ENCODE measurements around the gene PRKAR1A.

PRKAR1A gene

DNA sequence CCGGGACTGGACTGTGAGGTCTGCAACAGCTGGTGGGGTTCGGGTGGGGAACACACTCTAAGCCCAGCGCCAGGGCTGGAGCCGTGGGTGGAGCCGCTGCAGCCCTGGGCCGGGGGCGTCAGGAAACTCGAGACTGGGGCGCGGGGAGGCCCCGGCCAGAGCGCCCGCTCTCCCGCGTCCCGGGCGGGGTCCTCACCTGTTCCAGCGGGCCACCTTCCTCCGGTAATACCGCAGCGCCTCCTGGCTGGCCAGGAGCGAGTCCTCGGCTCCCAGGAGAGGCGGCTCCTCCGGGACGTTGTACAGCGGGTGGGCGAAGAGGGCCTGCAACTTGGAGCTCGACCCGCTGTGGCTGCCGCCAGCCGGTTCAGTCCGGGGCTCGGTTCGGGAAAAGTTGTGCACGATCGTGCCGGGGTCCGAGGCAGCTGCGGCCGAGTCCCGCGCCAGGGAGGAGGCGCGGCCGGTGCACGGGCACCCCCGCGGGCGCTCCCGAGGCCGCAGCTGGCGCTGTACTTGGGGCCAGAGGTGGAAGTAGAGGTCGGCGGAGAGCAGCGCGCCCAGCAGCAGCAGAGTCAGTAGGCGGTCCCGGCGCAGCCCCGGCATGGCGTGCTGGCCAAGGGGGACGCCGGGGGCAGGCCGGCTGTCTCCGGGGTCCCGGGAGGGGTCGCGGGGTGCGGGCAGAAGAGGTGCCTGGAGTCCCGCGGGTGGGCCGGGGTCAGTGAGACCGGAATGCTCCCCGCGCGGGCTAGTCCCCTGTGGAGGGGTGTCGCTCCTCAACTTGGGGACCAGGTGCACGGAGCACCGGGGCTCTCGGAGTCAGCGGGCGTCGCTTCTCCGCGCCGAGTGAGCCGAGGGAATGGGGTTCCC, 88.1 kb downstream of the PRKAR1A start:
- no peak for DNase-seq (ENCODE audit: low spot score)
